ENCODE results near the gene YOD1. TPM values are rescaled to one million over a fixed set of nuclear protein-coding genes. Genes with fewer than 3 reads are reported as not detected.

The YOD1 gene
- total and polyA plus RNA-seq, 10 of the 15 experiments (the other 5 are each of a cell fraction or from before 2014, with no cell fraction given): 2.1 to 7.9 (median 5.0) TPM

DNA sequence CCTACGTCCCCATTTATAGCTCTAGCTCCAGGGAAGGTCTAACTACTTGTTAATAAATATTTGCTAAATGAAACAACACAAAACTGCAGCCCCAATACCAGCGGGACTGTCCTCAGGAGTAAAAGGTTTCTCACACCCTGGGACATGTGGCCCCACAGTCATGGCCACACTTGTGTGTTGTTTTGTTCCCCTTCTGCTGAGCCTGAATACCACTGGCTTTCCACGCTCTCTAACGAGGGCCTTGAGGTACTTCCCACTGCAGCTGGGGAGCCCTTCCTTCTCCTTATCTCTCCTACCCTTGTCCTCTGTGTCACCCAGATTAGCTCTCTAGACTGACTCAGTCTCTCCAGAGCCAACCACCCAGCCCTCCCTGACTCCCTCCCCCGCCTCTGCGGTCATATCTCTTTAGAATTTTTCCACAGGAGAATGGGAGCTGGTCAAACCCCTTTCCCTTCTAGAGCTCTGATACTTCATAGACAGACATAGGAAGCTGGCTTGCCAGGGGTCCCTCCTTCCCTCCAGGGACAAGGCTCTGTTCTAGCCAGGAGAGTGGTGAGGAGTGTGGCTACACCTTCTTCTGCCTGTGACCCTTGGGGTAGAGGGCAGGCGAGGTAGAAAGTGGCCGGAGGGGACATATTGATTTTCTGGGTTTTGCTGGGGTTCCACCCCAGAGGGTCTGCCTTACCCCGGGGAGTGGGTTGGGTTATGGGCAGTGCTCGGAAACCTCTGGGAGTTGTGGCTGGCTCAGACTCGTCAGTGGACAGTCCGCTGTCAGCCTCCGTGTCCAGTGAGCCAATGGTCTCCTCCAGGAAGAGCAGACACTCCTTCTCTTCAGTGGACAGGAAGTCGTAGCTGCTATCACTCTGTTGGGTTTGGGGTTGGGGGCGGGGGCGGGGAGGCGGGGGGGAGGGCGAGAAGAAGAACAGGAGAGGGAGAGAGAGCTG lies 26.5 kb downstream of the YOD1 start:
- H3K4me2 ChIP-seq (ENCODE audit: control insufficient read depth, insufficient read depth): no peak overlapping the region
- H3K27ac ChIP-seq (ENCODE audit: control insufficient read depth, insufficient read depth): no peak overlapping the region
- in situ Hi-C loops (cut with MboI): no loop called here
- no peak for ATAC-seq
- no peaks in the 10 kb centered on the region for H3K36me3 ChIP-seq (ENCODE audit: control insufficient read depth in 2 of 2, insufficient read depth in 2 of 2, low read length in 1 of 2)
- H3K9me3 ChIP-seq (replicated peaks; ENCODE audit: control insufficient read depth, insufficient read depth, low read length): no peaks in the 10 kb centered on the region
- H3K4me3 ChIP-seq: no peak overlapping the region
- H3K79me2 ChIP-seq (ENCODE audit: control insufficient read depth, insufficient read depth, low read length): no peaks in the 10 kb centered on the region
- ChIA-PET SMC1A (ENCODE audit: uncharacterized antibody, unreplicated experiment) (no interaction called here), POLR2A (no interaction called here), CTCF (interaction anchor here (1.0 kb wide), 1 partner anchor 140 kb away, joined by 3 read pairs; no protein-coding TSS in a partner anchor), RAD21 (ENCODE audit: unreplicated experiment) (no interaction called here)
- BruUV-seq (replicated peaks): no TSS peak
- DNase-seq (ENCODE audit: low read depth, low spot score): no peak
- intact Hi-C loops (cut with micrococcal nuclease; ENCODE audit: unreplicated experiment): no loop called here
- H3K27me3 ChIP-seq (replicated peaks in 1 of 2; ENCODE audit: control insufficient read depth in 2 of 2, insufficient read depth in 2 of 2, low read length in 1 of 2): peaks cover 0 to 5% of the 10 kb centered on the region in 2 experiments
- H4K20me1 ChIP-seq (ENCODE audit: control insufficient read depth, insufficient read depth): no peaks in the 10 kb centered on the region
- 24% methylated on average over 14 of the region's 18 CpGs for WGBS (ENCODE audit: insufficient coverage, insufficient replicate concordance, low lambda C conversion rate, missing lambda C conversion rate)
- FAIRE-seq: no peak
- TF ChIP-seq TARDBP (IDR thresholded peaks at IDR 0.05; ENCODE audit: borderline replicate concordance): no peak
- no peak overlapping the region for H2AFZ ChIP-seq (ENCODE audit: control insufficient read depth, low read depth, low read length)
- no peak overlapping the region for H3K9ac ChIP-seq (ENCODE audit: control insufficient read depth, insufficient read depth, low read length)
- H3K4me1 ChIP-seq (ENCODE audit: control insufficient read depth, insufficient read depth, low read length): no peaks in the 10 kb centered on the region

- no TSS peak for BruUV-seq (replicated peaks)
- TF ChIP-seq CREB1 (IDR thresholded peaks at IDR 0.05; ENCODE audit: low read depth) (no peak), KDM1A (IDR thresholded peaks at IDR 0.05; ENCODE audit: borderline replicate concordance) (no peak), NFXL1 (IDR thresholded peaks at IDR 0.05; ENCODE audit: borderline replicate concordance) (no peak), BACH1 (IDR thresholded peaks at IDR 0.05; ENCODE audit: borderline replicate concordance) (no peak), RCOR1 (conservative IDR thresholded peaks at IDR 0.05; ENCODE audit: low read depth, low read length) (no peak), CEBPB (IDR thresholded peaks at IDR 0.05; ENCODE audit: borderline replicate concordance in 1 of 2, low read depth in 2 of 2, low read length in 2 of 2) (no peak), GATAD2B (conservative IDR thresholded peaks at IDR 0.05; ENCODE audit: low read depth) (no peak), ZZZ3 (IDR thresholded peaks at IDR 0.05; ENCODE audit: control insufficient read depth, insufficient read length, low read depth) (no peak), SPI1 (IDR thresholded peaks at IDR 0.05; ENCODE audit: borderline replicate concordance, insufficient read depth, low read depth, low read length) (no peak), ZNF217 (IDR thresholded peaks at IDR 0.05) (no peak)
- TF ChIP-seq, protein P1, sequence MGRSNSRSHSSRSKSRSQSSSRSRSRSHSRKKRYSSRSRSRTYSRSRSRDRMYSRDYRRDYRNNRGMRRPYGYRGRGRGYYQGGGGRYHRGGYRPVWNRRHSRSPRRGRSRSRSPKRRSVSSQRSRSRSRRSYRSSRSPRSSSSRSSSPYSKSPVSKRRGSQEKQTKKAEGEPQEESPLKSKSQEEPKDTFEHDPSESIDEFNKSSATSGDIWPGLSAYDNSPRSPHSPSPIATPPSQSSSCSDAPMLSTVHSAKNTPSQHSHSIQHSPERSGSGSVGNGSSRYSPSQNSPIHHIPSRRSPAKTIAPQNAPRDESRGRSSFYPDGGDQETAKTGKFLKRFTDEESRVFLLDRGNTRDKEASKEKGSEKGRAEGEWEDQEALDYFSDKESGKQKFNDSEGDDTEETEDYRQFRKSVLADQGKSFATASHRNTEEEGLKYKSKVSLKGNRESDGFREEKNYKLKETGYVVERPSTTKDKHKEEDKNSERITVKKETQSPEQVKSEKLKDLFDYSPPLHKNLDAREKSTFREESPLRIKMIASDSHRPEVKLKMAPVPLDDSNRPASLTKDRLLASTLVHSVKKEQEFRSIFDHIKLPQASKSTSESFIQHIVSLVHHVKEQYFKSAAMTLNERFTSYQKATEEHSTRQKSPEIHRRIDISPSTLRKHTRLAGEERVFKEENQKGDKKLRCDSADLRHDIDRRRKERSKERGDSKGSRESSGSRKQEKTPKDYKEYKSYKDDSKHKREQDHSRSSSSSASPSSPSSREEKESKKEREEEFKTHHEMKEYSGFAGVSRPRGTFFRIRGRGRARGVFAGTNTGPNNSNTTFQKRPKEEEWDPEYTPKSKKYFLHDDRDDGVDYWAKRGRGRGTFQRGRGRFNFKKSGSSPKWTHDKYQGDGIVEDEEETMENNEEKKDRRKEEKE (IDR thresholded peaks at IDR 0.05): no peak
- RAD21 ChIA-PET (ENCODE audit: unreplicated experiment): no interaction called here
- ATAC-seq (no peak), FAIRE-seq (no peak), DNase-seq (ENCODE audit: low read depth, low spot score) (no peak)
- no peaks in the 10 kb centered on the region for H3K36me3 ChIP-seq (ENCODE audit: control insufficient read depth in 2 of 2, insufficient read depth in 2 of 2, low read length in 1 of 2)
- peaks cover 0 to 8% of the 10 kb centered on the region in 2 experiments for H3K27me3 ChIP-seq (replicated peaks in 1 of 2; ENCODE audit: control insufficient read depth in 2 of 2, insufficient read depth in 2 of 2, low read length in 1 of 2)
- POLR2A ChIA-PET: no interaction called here
- WGBS (ENCODE audit: insufficient coverage, insufficient replicate concordance, low lambda C conversion rate, missing lambda C conversion rate): 44% methylated on average over 8 of the region's 8 CpGs
- H3K4me1 ChIP-seq (ENCODE audit: control insufficient read depth, insufficient read depth, low read length): no peaks in the 10 kb centered on the region
- H3K9me3 ChIP-seq (replicated peaks; ENCODE audit: control insufficient read depth, insufficient read depth, low read length): no peaks in the 10 kb centered on the region
- no peak overlapping the region for H3K27ac ChIP-seq (ENCODE audit: control insufficient read depth, insufficient read depth)
- in situ Hi-C loops (cut with MboI): no loop called here
- no peak overlapping the region for H3K4me3 ChIP-seq
- intact Hi-C loops (cut with micrococcal nuclease; ENCODE audit: unreplicated experiment): no loop called here
- CTCF ChIA-PET: interaction anchor here (0.6 to 1.0 kb wide), 3 partner anchors 17 to 478 kb away, joined by 3 to 4 read pairs (median 3); no protein-coding TSS in a partner anchor
- H3K79me2 ChIP-seq (ENCODE audit: control insufficient read depth, insufficient read depth, low read length): no peaks in the 10 kb centered on the region
- H3K9ac ChIP-seq (ENCODE audit: control insufficient read depth, insufficient read depth, low read length): no peak overlapping the region
- H2AFZ ChIP-seq (ENCODE audit: control insufficient read depth, low read depth, low read length): no peak overlapping the region
- no peak overlapping the region for H3K4me2 ChIP-seq (ENCODE audit: control insufficient read depth, insufficient read depth)
- SMC1A ChIA-PET (ENCODE audit: uncharacterized antibody, unreplicated experiment): interaction anchor here (1.0 to 1.1 kb wide), 2 partner anchors 11 to 127 kb away, joined by 3 read pairs; no protein-coding TSS in a partner anchor
- no peaks in the 10 kb centered on the region for H4K20me1 ChIP-seq (ENCODE audit: control insufficient read depth, insufficient read depth)
Observed at GRCh38 chr1:207022996-207023679, 27.9 kb downstream of the YOD1 start.
